Measurements from ENCODE around the gene ZNF862.

ZNF862 gene

DNA sequence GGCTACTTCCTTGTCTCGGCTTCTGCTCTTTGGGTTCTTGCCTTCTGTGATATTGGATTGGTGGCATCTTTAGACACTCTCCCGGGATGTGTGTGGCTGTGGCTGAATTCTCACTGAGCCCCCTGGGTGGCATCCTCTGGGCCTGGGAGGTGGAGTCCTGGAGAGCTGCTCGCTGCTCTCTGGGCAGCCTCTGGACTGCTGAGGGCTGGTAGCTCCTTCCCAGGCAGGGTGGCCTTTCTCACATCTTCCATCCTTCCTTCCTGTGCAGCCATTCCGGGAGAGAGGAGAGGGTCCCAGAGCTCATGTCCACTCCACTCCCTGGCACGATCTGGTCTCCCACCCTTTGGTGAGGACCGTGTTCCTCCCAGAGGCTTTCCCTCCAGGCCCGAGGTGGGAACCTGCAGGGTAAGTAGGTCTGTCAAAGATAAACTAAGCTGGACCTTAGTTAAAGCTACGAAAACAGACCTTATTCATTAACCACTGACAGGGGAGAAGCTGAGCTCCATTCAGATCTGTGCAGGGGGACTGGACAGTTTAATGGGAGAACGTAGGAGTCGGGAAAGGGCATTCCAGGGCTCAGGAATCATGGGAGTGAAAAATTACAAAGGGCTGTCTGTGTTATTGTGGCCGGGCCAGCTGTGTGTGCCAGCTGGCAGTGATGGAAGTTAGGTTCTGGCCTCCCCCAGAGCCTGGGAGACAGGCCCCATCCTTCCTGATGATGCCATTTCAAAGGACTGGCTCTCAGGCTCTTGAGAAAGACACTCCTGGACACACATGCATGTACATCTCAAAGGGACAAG, 44.3 kb downstream of the ZNF862 start:
- no peak for TF ChIP-seq SIN3A (IDR thresholded peaks at IDR 0.05; ENCODE audit: borderline replicate concordance, insufficient read depth, low read length)
- TF ChIP-seq FOXP2 (optimal IDR thresholded peaks at IDR 0.05; ENCODE audit: borderline replicate concordance, extremely low read depth, extremely low read length, insufficient read depth) = no peak

DNA sequence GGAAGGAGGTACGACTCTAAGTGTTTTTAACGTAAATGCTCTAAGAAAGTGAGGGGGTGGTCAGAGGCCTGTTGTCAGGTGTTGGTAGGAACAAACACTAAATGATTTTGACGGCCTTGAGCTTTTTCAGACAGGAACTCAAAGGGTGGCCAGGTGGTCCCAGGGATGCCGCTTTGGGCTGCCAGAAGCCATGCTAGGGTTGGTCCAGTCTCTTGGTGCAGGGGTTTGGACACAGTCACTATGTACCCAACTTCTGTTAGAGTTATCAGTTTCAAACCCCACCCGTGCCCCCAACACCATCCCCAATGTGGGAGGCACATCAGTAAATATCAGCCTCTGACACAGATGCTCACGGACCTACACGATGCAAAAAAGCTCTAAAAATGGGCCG, 44.9 kb downstream of the ZNF862 start:
- TF ChIP-seq POLR2AphosphoS5 (IDR thresholded peaks at IDR 0.05; ENCODE audit: low read depth, low read length) (no peak), FOXP2 (optimal IDR thresholded peaks at IDR 0.05; ENCODE audit: borderline replicate concordance, extremely low read depth, extremely low read length, insufficient read depth) (no peak)

DNA sequence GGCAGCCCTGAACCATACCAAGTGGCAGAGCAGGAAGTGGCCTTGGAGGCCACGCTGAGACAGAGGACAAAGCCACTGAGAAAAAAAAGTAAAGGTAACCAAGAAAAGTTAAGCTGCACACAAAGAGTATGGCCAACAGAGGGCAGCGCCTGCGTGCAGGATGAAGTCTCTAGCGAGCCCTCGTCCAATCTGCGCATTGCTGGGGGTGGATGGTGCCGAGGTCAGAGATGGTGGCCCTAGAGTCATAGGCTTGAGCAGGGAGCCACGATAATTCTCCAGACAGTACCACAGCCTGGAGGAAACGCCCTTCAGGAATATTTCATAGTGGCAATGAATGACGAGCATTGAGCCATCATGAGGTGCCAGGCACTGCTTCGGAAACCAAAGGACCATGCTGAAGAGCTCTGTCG, 45.3 kb downstream of the ZNF862 start:
- TF ChIP-seq FOXP2 (optimal IDR thresholded peaks at IDR 0.05; ENCODE audit: borderline replicate concordance, extremely low read depth, extremely low read length, insufficient read depth) = no peak
- TF ChIP-seq TAF1 (IDR thresholded peaks at IDR 0.05; ENCODE audit: borderline replicate concordance, insufficient read depth, low read length) = no peak
- TF ChIP-seq SIN3A (IDR thresholded peaks at IDR 0.05; ENCODE audit: borderline replicate concordance, insufficient read depth, low read length) = no peak
- no peak for TF ChIP-seq POLR2AphosphoS5 (IDR thresholded peaks at IDR 0.05; ENCODE audit: low read depth, low read length)
- TF ChIP-seq, protein P1, sequence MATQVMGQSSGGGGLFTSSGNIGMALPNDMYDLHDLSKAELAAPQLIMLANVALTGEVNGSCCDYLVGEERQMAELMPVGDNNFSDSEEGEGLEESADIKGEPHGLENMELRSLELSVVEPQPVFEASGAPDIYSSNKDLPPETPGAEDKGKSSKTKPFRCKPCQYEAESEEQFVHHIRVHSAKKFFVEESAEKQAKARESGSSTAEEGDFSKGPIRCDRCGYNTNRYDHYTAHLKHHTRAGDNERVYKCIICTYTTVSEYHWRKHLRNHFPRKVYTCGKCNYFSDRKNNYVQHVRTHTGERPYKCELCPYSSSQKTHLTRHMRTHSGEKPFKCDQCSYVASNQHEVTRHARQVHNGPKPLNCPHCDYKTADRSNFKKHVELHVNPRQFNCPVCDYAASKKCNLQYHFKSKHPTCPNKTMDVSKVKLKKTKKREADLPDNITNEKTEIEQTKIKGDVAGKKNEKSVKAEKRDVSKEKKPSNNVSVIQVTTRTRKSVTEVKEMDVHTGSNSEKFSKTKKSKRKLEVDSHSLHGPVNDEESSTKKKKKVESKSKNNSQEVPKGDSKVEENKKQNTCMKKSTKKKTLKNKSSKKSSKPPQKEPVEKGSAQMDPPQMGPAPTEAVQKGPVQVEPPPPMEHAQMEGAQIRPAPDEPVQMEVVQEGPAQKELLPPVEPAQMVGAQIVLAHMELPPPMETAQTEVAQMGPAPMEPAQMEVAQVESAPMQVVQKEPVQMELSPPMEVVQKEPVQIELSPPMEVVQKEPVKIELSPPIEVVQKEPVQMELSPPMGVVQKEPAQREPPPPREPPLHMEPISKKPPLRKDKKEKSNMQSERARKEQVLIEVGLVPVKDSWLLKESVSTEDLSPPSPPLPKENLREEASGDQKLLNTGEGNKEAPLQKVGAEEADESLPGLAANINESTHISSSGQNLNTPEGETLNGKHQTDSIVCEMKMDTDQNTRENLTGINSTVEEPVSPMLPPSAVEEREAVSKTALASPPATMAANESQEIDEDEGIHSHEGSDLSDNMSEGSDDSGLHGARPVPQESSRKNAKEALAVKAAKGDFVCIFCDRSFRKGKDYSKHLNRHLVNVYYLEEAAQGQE (IDR thresholded peaks at IDR 0.05; ENCODE audit: insufficient read depth in 1 of 2, low read depth in 2 of 2, low read length in 2 of 2) = no peak

DNA sequence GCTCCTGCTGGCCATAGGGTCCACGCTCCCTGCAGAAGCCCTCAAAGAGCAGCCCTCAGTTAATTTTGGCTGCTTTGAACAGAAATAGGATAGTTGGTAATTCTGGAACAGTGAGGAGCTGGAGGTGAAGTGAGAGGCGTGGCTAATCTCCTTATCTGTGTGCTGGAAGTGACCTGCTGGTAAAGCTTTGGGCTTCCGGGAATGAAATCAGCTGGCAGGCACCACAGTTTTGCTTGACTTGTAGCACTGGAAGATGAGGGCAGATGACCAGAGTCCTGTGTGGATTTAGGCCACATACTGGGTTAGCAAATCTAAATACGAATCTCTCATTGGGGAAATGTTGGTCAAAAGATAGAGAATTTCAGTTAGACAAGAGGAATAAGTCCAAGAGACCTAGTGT, 45.8 kb downstream of the ZNF862 start:
- TF ChIP-seq TAF1 (IDR thresholded peaks at IDR 0.05; ENCODE audit: borderline replicate concordance, insufficient read depth, low read length) (no peak), POLR2AphosphoS5 (IDR thresholded peaks at IDR 0.05; ENCODE audit: low read depth, low read length) (no peak), SIN3A (IDR thresholded peaks at IDR 0.05; ENCODE audit: borderline replicate concordance, insufficient read depth, low read length) (no peak), FOXP2 (optimal IDR thresholded peaks at IDR 0.05; ENCODE audit: borderline replicate concordance, extremely low read depth, extremely low read length, insufficient read depth) (no peak)
- TF ChIP-seq, protein P1 (IDR thresholded peaks at IDR 0.05; ENCODE audit: insufficient read depth in 1 of 2, low read depth in 2 of 2, low read length in 2 of 2) = no peak

DNA sequence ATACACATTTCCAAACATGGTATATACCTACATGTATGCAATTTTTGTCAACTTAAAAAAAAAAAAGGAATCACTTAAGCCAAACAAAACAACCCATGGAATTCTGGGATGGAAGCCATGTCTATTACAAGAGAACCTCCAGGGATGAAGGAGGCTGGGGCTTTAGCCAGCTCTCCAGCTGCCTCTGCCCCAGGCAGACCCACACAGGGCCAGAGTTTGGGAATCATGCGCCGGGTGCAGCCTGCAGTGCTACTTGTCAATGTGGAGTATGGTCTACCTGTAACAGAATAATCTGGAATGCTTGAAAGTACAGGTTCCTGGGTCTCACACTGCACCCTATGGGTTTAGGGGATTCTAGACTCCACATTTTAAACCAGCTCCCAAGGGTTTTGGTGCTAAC, 46.4 kb downstream of the ZNF862 start:
- TF ChIP-seq SIN3A (IDR thresholded peaks at IDR 0.05; ENCODE audit: borderline replicate concordance, insufficient read depth, low read length) = no peak
- no peak for TF ChIP-seq TAF1 (IDR thresholded peaks at IDR 0.05; ENCODE audit: borderline replicate concordance, insufficient read depth, low read length)
- TF ChIP-seq FOXP2 (optimal IDR thresholded peaks at IDR 0.05; ENCODE audit: borderline replicate concordance, extremely low read depth, extremely low read length, insufficient read depth) = no peak
- no peak for TF ChIP-seq POLR2AphosphoS5 (IDR thresholded peaks at IDR 0.05; ENCODE audit: low read depth, low read length)
- TF ChIP-seq, protein P1 (IDR thresholded peaks at IDR 0.05; ENCODE audit: insufficient read depth in 1 of 2, low read depth in 2 of 2, low read length in 2 of 2) = no peak

DNA sequence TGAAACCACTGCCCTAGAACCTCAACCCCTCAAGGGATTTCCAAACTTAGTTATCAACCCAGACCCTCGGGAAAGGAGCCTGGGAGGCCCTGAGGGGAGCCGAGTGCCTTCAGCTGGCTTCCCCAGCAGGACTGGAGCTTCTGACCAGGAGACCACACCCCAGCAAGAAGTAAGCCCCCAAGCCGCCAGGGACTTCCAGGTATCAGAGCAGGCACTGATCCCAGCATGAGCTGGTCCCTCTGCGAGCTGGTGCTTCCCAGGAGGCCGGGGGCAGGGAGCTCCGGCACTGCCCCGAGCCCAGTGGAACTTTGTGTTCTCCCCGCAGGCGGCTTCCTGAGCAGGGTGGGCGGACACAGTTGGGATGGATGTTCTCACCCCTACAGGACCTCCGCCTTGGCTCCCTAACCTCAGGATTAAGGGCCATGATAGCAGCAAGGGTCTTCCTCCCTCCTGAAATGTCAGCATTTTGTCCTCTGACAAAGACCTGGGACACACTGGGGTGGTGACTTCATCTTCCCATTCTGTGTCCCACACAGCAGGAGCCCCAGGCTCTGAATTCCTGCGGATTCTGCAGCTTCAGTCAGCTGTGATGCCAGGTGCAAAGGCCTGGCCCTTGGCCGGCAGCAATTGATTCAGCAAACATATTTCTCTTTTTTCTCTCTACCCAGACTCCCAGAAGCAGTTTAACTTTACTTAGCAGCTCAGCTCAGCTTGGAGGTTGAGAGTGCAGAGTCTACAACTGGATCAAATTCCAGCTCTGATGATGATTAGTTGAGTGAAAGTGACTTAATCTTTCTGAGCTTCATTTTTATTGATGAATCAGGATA, 47.2 kb downstream of the ZNF862 start:
- TF ChIP-seq FOXP2 (optimal IDR thresholded peaks at IDR 0.05; ENCODE audit: borderline replicate concordance, extremely low read depth, extremely low read length, insufficient read depth) = no peak
- TF ChIP-seq TAF1 (IDR thresholded peaks at IDR 0.05; ENCODE audit: borderline replicate concordance, insufficient read depth, low read length) = no peak
- TF ChIP-seq POLR2AphosphoS5 (IDR thresholded peaks at IDR 0.05; ENCODE audit: low read depth, low read length) = no peak
- TF ChIP-seq, protein P1 (IDR thresholded peaks at IDR 0.05; ENCODE audit: insufficient read depth in 1 of 2, low read depth in 2 of 2, low read length in 2 of 2) = no peak
- TF ChIP-seq SIN3A (IDR thresholded peaks at IDR 0.05; ENCODE audit: borderline replicate concordance, insufficient read depth, low read length) = no peak

All from PFSK-1 (cell line).